GM21723 (cell line): ENCODE data around the gene PPA1.
"Not testable (repeated sequence)": the region's sequence is repeated elsewhere in the genome, so short reads cannot be mapped to it uniquely, and the experiment has no call there.

Experiments used
- ATAC-seq: cut with Tn5 transposase; IDR thresholded peaks from one replicate; pipeline ENCODE4 v1.9.1; 2021; ENCODE audit warnings: mild to moderate bottlenecking, moderate library complexity; ENCODE audit not compliant: unreplicated experiment

The PPA1 gene

GRCh38 chr10:70175516-70175915 is 57.7 kb downstream of the PPA1 start:
- ATAC-seq = no peak

- no peak for ATAC-seq
Measured at GRCh38 chr10:70174058-70174741, 59.0 kb downstream of the PPA1 start.

- ATAC-seq = peak; percentile 15
Measured at GRCh38 chr10:70169649-70170364, 63.4 kb downstream of the PPA1 start.

GRCh38 chr10:70169011-70169410 is 64.2 kb downstream of the PPA1 start:
- ATAC-seq = no peak

- ATAC-seq = no peak
Measured at GRCh38 chr10:70167246-70167645, 66.0 kb downstream of the PPA1 start.

- ATAC-seq = no peak
Measured at GRCh38 chr10:70166394-70166793, 66.8 kb downstream of the PPA1 start.

GRCh38 chr10:70164163-70164562 is 69.1 kb downstream of the PPA1 start:
- no peak for ATAC-seq

GRCh38 chr10:70163448-70163847 is 69.8 kb downstream of the PPA1 start:
- ATAC-seq = no peak

GRCh38 chr10:70162892-70163201 is 70.4 kb downstream of the PPA1 start:
- ATAC-seq = peak; percentile 83

- peak; percentile 24 for ATAC-seq
Measured at GRCh38 chr10:70162151-70162891, 70.9 kb downstream of the PPA1 start.

GRCh38 chr10:70160798-70161197 is 72.4 kb downstream of the PPA1 start:
- no peak for ATAC-seq

GRCh38 chr10:70159366-70159765 is 73.9 kb downstream of the PPA1 start:
- not testable (repeated sequence) for ATAC-seq

GRCh38 chr10:70158113-70158512 is 75.1 kb downstream of the PPA1 start:
- no peak for ATAC-seq

- no peak for ATAC-seq
Measured at GRCh38 chr10:70155255-70155838, 77.9 kb downstream of the PPA1 start.
